ENCODE results near the gene SLC6A8.

SLC6A8 gene

DNA sequence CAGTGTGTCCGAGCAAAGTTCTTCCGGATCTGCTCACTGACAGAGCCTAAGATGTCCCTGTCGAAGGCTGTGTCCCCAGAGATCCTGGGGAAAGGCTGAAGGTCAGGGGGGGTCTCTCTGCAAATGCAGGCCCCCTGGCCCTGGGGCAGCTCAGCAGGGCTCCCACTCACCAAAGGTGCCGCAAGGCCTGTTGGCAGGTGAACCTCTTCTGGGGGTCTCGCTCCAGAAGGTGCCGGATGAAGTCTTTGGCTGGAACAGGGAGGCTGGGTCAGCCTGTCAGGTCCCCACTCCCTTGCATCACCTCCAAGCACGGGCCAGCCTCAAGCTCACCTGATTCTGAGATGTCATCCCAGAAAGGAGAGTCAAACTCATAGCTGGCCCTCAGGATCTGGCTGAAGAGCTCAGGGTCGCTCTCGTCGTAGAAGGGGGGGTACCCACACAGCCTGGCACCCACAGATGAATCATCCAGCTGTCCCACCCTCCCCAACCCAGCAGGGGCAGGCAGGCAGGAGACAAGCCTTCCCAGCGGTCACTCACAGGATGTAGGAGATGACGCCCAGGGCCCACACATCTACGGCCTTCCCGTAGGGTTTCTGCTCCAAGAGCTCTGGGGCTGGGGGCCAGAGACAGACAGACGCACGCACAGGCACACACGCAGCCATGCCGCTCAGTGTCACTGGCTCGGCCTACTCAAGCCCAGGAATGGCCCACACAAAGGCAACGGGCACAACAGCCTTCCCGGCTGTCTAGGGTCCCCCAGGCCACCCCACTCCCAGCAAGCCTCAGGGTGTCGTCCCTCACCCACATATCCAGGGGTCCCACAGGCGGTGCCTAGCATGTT, 16.8 kb upstream of the SLC6A8 start:
- TF ChIP-seq CTCF (IDR thresholded peaks at IDR 0.05; ENCODE audit: unreplicated experiment in 3 of 3) = no peak
- H3K27ac Mint-ChIP-seq = no peak overlapping the region
- peaks cover 13% of the 10 kb centered on the region for H3K4me1 Mint-ChIP-seq
- H3K36me3 Mint-ChIP-seq (ENCODE audit: low read depth) = no peaks in the 10 kb centered on the region
- H3K4me3 Mint-ChIP-seq = no peak overlapping the region
- H3K9me3 Mint-ChIP-seq = peaks cover 29% of the 10 kb centered on the region
- H3K27me3 Mint-ChIP-seq (ENCODE audit: low read depth) = peaks cover 47% of the 10 kb centered on the region

DNA sequence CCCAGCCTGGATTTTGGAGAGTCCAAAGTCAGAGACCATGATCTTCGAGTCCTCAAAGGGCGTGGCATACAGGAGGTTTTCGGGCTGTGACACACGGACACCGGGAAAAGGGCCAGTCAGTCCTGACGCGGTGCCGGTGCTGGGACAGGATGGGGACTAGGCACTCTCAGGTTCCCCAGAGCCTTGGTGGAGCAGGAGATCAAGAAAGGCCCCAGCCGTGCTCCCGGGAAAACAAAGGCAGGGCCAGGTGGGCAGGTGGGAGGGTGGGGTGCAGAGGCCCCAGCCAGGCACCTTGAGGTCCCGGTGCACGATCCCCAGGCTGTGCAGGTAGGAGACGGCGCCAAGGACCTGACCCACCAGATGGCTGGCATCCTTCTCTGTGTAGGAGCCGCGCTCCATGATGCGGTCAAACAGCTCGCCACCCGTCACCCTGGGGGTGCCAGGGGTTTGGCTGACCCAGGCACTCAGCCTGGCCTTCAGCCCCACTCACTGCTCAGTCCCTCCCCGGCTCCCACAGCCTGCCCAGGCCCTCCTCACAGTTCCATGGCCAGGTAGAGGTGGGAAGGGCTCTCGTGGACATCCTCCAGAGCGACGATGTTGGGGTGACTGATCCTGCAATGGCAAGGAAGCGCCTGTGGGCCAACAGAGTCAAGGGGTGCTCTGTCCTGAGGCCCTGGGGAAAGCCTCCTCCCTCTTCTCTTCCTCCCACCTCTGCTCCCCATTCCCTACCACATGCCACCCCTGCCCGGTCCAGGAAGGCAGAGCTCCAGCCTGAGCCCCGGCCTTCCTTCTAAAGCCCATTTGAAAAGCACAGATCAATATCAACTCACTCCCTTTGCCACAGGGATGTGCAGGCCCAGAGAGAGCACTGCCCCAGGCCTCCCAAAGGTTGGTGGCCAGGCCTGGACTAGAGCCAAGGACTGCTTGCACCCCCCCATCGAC, 15.9 kb upstream of the SLC6A8 start:
- H3K4me3 Mint-ChIP-seq = no peak overlapping the region
- peaks cover 22% of the 10 kb centered on the region for H3K9me3 Mint-ChIP-seq
- H3K27ac Mint-ChIP-seq = no peak overlapping the region
- no peak for TF ChIP-seq CTCF (IDR thresholded peaks at IDR 0.05; ENCODE audit: unreplicated experiment in 3 of 3)
- no peaks in the 10 kb centered on the region for H3K36me3 Mint-ChIP-seq (ENCODE audit: low read depth)
- H3K4me1 Mint-ChIP-seq = peaks cover 13% of the 10 kb centered on the region
- H3K27me3 Mint-ChIP-seq (ENCODE audit: low read depth) = peaks cover 40% of the 10 kb centered on the region

GRCh38 chrX:153672531-153673427, 14.9 kb upstream of the SLC6A8 start:
- Mint-ChIP-seq H3K27ac (peak overlapping the region in 1 of 3 experiments; percentile 56), H3K9me3 (peaks cover 20% of the 10 kb centered on the region), H3K4me3 (peak overlapping the region; percentile 26 to 67 (median 44)), H3K27me3 (ENCODE audit: low read depth) (peaks cover 31% of the 10 kb centered on the region), H3K4me1 (peaks cover 13% of the 10 kb centered on the region), H3K36me3 (ENCODE audit: low read depth) (no peaks in the 10 kb centered on the region)
- no peak for TF ChIP-seq CTCF (IDR thresholded peaks at IDR 0.05; ENCODE audit: unreplicated experiment in 3 of 3)

- peaks cover 17% of the 10 kb centered on the region for H3K9me3 Mint-ChIP-seq
- H3K27ac Mint-ChIP-seq = peak within 1 kb of the TSS in 1 of 3 experiments; percentile 56
- H3K4me1 Mint-ChIP-seq = peaks cover 8% of the 10 kb centered on the region
- no peak for TF ChIP-seq CTCF (IDR thresholded peaks at IDR 0.05; ENCODE audit: unreplicated experiment in 3 of 3)
- H3K36me3 Mint-ChIP-seq (ENCODE audit: low read depth) = no peaks in the 10 kb centered on the region
- peak within 1 kb of the TSS; percentile 49 to 67 (median 53) for H3K4me3 Mint-ChIP-seq
- H3K27me3 Mint-ChIP-seq (ENCODE audit: low read depth) = peaks cover 27% of the 10 kb centered on the region
Observed at GRCh38 chrX:153673428-153674218, 14.1 kb upstream of the SLC6A8 start, which contains the start of gene PNCK. Gene PNCK, minus strand, starts transcription at chrX:153673813. Its CDS starts 737 bp downstream, at chrX:153673076.
